Thyroid gland (tissue), 4 donors: ENCODE measurements around the gene H1-8. TPM values are rescaled to one million over a fixed set of nuclear protein-coding genes. Genes with fewer than 3 reads are reported as not detected.
"Not testable (repeated sequence)": the region's sequence is repeated elsewhere in the genome, so short reads cannot be mapped to it uniquely, and the experiment has no call there.

ENCODE experiments used
- DNase-seq, 2 donors: peaks; one replicate each; pipeline ENCODE4 v3.0.0-alpha.2; 2019
- H3K27ac ChIP-seq, 3 donors: fragments of 200-600 bp; sonication (generic); 1 replicate in 2 of 3; 2 replicates in 1 of 3; pipeline ENCODE4 v1.5.1; 2016 to 2019; ENCODE audit warnings: mild to moderate bottlenecking in 1 of 3, moderate library complexity in 1 of 3
- H3K27me3 ChIP-seq: fragments of 200-600 bp; sonication (generic); one replicate; pipeline ENCODE4 v1.5.1; 2019
- H3K36me3 ChIP-seq, 2 donors: fragments of 200-600 bp; sonication (generic); one replicate each; pipeline ENCODE4 v1.5.1; 2016 to 2019
- H3K4me1 ChIP-seq, 2 donors: fragments of 200-600 bp; sonication (generic); one replicate each; pipeline ENCODE4 v1.5.1; 2017 to 2019
- H3K4me3 ChIP-seq, 3 donors: fragments of 200-600 bp; sonication (generic); replicated peaks in 1 of 3; 1 replicate in 2 of 3; 2 replicates in 1 of 3; pipeline ENCODE4 v1.5.1; 2016; ENCODE audit warnings: mild to moderate bottlenecking in 1 of 3
- H3K9me3 ChIP-seq: fragments of 200-600 bp; sonication (generic); one replicate; pipeline ENCODE4 v1.5.1; 2017
- CTCF ChIP-seq, 6 experiments: fragments of 200-600 bp in 3 of 6; fragments of 450-650 bp in 3 of 6; sonication (generic) in 3 of 6; IDR thresholded peaks; one replicate each; pipeline ENCODE4 v1.5.1; 2016 to 2019; ENCODE audit warnings: antibody characterized with exemption in 6 of 6, mild to moderate bottlenecking in 2 of 6, inconsistent platforms in 1 of 6, moderate library complexity in 1 of 6
- POLR2A ChIP-seq, 2 donors: fragments of 450-650 bp; IDR thresholded peaks; one replicate each; pipeline ENCODE4 v1.6.1; 2017; ENCODE audit warnings: antibody characterized with exemption in 2 of 2, mild to moderate bottlenecking in 2 of 2, moderate library complexity in 1 of 2
- WGBS, 2 donors: methylation state at CpG; one replicate each; pipeline ENCODE4 v1.1.5; 2017; 5-methylcytosine and 5-hydroxymethylcytosine counted together
- intact Hi-C: fragments of 100-400 bp; cut with DNase I; formaldehyde crosslinking; loops from one replicate; pipeline ENCODE4 v1.15.1; 2023
- total RNA-seq, 4 donors: library from RNA; depleted of rRNA; stranded (reverse); fragments of >200 nt; gene quantifications; one replicate each; pipeline ENCODE4 v1.2.3, GENCODE V29; 2016

The H1-8 gene
- total RNA-seq = not detected

GRCh38 chr3:129543156-129543790 lies at the start of gene H1-8:
Gene H1-8 (plus strand): TSS chr3:129543175. CDS start chr3:129543219, 44 bp downstream.
- Histone ChIP-seq H3K4me1 (peaks cover 6 to 12% of the 10 kb centered on the region in 2 donors), H3K36me3 (no peaks in the 10 kb centered on the region), H3K27ac (no peak within 1 kb of the TSS), H3K9me3 (no peaks in the 10 kb centered on the region), H3K27me3 (no peaks in the 10 kb centered on the region), H3K4me3 (no peak within 1 kb of the TSS)
- TF ChIP-seq POLR2A (IDR thresholded peaks at IDR 0.05) = no peak
- TF ChIP-seq CTCF (IDR thresholded peaks at IDR 0.05) = no peak
- DNase-seq = no peak
- WGBS, 2 donors = 88 to 93% methylated on average over 14 to 16 of the region's 16 CpGs
- intact Hi-C loops = no loop called here

GRCh38 chr3:129493206-129493605 lies 49.8 kb upstream of the H1-8 start:
- TF ChIP-seq CTCF (IDR thresholded peaks at IDR 0.05) (no peak), POLR2A (IDR thresholded peaks at IDR 0.05) (no peak)
- peaks cover 5% of the 10 kb centered on the region in 2 donors for H3K36me3 ChIP-seq
- peaks cover 6 to 40% of the 10 kb centered on the region in 2 donors for H3K4me1 ChIP-seq
- intact Hi-C loops = loop anchor here (10.0 kb wide), 1 partner anchor 132 kb away; no protein-coding TSS in a partner anchor
- H3K9me3 ChIP-seq = no peaks in the 10 kb centered on the region
- H3K27ac ChIP-seq = no peak overlapping the region
- WGBS, 2 donors = 86 to 98% methylated on average over 4 of the region's 4 CpGs
- no peak overlapping the region for H3K4me3 ChIP-seq
- no peak for DNase-seq
- H3K27me3 ChIP-seq = no peaks in the 10 kb centered on the region

DNA sequence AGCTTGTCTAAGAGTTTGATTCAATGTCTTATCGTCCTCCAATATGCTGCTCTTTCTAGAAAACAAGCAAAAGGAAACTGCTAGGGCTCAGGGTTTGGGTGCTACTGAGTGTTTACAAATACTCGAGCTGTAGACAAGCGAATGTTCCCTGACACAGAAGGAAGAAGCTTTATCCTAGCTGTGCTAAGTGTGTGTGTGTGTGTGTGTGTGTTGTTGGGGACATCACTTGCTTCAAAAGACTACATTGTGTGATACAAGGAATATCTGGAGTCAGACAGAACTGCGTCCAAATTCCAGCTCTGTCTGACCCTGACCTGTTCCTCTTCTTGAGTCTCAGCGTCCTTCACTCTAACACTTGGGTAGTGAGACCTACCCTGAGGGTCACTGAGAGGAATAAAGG lies 48.5 kb upstream of the H1-8 start:
- 63 to 72% methylated on average over 5 of the region's 5 CpGs for WGBS, 2 donors

DNA sequence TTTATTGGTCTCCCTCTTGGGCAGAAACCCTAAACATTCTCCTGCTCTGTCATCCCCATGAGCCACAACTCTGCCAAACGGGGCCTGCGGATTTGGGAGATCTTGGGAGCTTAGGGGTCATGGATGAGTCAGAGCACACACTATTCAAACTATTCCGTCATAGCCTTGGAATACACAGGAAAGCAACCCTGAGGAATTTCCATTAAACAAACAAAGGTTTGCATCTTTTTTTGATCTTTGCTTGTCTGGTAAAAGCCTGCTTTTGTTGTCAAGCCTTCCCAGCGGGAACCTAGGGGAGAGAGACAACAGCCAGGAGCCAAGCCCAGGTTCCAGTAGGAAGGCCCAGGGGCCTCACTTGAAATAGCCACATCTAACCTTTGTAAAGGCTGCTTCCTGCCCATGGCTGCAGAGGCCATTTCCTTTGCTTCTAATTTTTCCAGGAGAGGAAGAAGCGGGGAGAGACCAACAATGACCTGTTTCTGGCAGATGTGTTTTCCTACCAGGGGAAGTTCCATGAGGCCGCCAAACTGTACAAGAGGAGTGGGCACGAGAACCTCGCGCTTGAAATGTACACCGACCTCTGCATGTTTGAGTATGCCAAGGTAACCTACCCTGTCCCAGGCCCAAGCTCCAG lies 47.9 kb upstream of the H1-8 start:
- peak overlapping the region; percentile 39 to 83 (median 74) for H3K27ac ChIP-seq

More for the DNA sequence above, 48.5 kb upstream of the H1-8 start:
- H3K36me3 ChIP-seq, DNase-seq, H3K9me3 ChIP-seq, H3K27me3 ChIP-seq, H3K4me3 ChIP-seq: not testable (repeated sequence)
- Histone ChIP-seq H3K27ac (peak overlapping the region; percentile 31 to 83 (median 74)), H3K4me1 (peaks cover 6 to 51% of the 10 kb centered on the region in 2 donors)
- intact Hi-C loops = loop anchor here (10.0 kb wide), 1 partner anchor 130 kb away; no protein-coding TSS in a partner anchor

GRCh38 chr3:129497876-129498275 lies 45.1 kb upstream of the H1-8 start:
- peak overlapping the region in 2 of 3 donors; percentile 19 to 40 for H3K27ac ChIP-seq
- not testable (repeated sequence) for H3K9me3 ChIP-seq, H3K4me3 ChIP-seq, H3K27me3 ChIP-seq, H3K36me3 ChIP-seq, DNase-seq
- WGBS, 2 donors = 93 to 96% methylated on average over 2 of the region's 2 CpGs
- H3K4me1 ChIP-seq = peaks cover 0 to 38% of the 10 kb centered on the region in 2 donors
- intact Hi-C loops = loop anchor here (10.0 kb wide), 1 partner anchor 127 kb away; no protein-coding TSS in a partner anchor

More for the DNA sequence above, 47.9 kb upstream of the H1-8 start:
- peak in 1 of 2 donors; percentile 35 for DNase-seq
- H3K27me3 ChIP-seq, H3K9me3 ChIP-seq, H3K4me3 ChIP-seq, H3K36me3 ChIP-seq: not testable (repeated sequence)
- intact Hi-C loops = loop anchor here (10.0 kb wide), 1 partner anchor 130 kb away; no protein-coding TSS in a partner anchor
- WGBS, 2 donors = 70 to 77% methylated on average over 9 to 10 of the region's 10 CpGs
- peaks cover 6 to 48% of the 10 kb centered on the region in 2 donors for H3K4me1 ChIP-seq

DNA sequence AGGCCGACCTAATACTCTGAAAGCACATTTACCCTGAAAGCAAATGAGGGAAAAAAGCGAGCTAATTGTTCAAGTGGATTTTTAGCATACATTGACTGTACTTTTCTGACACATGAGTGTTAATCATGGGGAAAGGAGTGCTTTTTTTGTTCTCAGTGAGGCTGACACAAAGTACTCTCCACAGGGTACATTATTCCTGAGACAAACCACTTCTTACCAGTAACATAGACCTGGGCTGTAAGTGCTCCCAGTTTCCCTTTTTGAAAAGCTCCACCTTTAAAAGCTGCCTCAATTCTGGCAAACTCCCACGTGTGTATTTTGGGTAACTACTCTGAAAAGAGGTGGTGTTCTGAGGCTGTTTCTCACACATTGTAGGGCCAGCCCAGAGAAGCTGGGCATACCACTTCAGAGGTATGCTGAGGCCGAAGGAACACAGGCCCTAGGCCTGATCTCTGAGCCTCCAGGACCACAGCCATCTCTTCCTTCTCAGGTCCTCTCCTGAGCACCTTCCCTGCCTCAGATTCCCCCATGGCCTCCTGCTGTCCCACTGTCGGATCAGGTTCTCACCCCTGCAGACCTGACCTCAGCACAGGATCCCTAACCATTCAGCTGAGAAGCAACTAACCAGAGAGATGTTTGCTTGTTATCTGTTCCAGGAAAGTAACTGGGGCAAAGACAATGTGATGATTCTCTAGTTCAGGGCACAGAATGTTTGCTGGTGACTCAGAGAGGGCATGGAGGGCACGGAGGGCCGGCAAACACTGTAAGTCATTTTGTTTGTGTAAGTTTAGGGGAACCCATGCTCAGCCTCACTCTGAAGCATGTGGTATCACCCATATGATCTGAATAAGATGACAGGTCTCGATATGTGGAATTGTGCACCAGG lies 44.1 kb upstream of the H1-8 start:
- H3K9me3 ChIP-seq, H3K27me3 ChIP-seq, H3K4me3 ChIP-seq: not testable (repeated sequence)
- Histone ChIP-seq H3K27ac (peak overlapping the region in 1 of 3 donors; percentile 30), H3K4me1 (peaks cover 0 to 38% of the 10 kb centered on the region in 2 donors), H3K36me3 (peaks cover 4 to 18% of the 10 kb centered on the region in 2 donors)
- 58 to 69% methylated on average over 6 to 8 of the region's 8 CpGs for WGBS, 2 donors
- intact Hi-C loops = loop anchor here (10.0 kb wide), 1 partner anchor 126 kb away; no protein-coding TSS in a partner anchor
- peak; percentile 29 to 46 for DNase-seq

DNA sequence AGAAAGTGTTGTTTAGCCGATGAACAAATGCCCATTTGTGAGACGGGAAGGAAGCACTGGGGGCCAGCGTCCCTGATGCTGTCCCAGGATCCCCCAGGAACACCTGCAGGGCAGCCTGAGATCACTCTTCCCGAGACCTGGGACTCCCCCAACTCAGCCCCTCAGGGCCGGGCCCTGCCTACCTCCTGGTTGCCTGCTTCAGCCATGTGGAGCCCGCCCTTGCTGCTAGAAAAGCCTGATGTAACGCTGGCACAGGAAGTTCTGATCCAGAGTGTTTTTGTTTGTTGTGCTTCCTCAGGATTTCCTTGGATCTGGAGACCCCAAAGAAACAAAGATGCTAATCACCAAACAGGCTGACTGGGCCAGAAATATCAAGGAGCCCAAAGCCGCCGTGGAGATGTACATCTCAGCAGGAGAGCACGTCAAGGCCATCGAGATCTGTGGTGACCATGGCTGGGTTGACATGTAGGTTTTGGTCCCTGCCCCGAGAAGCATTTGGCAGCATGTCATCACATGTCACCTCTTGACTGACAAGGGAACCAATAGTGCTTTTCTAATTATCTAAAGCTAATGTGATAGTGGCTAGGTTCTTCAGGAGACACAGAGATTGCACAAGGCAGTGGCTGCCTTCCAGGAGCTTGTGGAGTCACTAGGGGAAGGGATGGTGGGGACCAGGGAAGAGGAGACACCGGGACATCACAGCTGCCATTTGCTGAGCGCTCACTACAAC lies 43.2 kb upstream of the H1-8 start:
- H3K27ac ChIP-seq = peak overlapping the region in 1 of 3 donors; percentile 8
- not testable (repeated sequence) for H3K27me3 ChIP-seq, DNase-seq, H3K9me3 ChIP-seq, H3K4me3 ChIP-seq
- intact Hi-C loops = loop anchor here (10.0 kb wide), 2 partner anchors 125 to 435 kb away; no protein-coding TSS in a partner anchor
- H3K36me3 ChIP-seq = peaks cover 4 to 23% of the 10 kb centered on the region in 2 donors
- 73 to 87% methylated on average over 7 to 8 of the region's 14 CpGs for WGBS, 2 donors
- H3K4me1 ChIP-seq = peaks cover 0 to 30% of the 10 kb centered on the region in 2 donors
